Measurements from ENCODE around the gene KCNH4. TPM values are rescaled to one million over a fixed set of nuclear protein-coding genes. Genes with fewer than 3 reads are reported as not detected.
"Not testable (repeated sequence)": the region's sequence is repeated elsewhere in the genome, so short reads cannot be mapped to it uniquely, and the experiment has no call there.

The KCNH4 gene
- total RNA-seq, 1 donor from 2014 or later: 0.55 TPM

GRCh38 chr17:42197564-42198156, 16.7 kb upstream of the KCNH4 start:
- no peak for DNase-seq (ENCODE audit: low spot score)

GRCh38 chr17:42193969-42194899, 13.3 kb upstream of the KCNH4 start, which contains the start of gene GHDC:
TSS of gene GHDC (minus strand) at chr17:42194494. CDS start at chr17:42193581, 913 bp downstream.
- peak; percentile 93 for DNase-seq (ENCODE audit: low spot score)

GRCh38 chr17:42193216-42193968, 12.4 kb upstream of the KCNH4 start:
- no peak for DNase-seq (ENCODE audit: low spot score)

DNA sequence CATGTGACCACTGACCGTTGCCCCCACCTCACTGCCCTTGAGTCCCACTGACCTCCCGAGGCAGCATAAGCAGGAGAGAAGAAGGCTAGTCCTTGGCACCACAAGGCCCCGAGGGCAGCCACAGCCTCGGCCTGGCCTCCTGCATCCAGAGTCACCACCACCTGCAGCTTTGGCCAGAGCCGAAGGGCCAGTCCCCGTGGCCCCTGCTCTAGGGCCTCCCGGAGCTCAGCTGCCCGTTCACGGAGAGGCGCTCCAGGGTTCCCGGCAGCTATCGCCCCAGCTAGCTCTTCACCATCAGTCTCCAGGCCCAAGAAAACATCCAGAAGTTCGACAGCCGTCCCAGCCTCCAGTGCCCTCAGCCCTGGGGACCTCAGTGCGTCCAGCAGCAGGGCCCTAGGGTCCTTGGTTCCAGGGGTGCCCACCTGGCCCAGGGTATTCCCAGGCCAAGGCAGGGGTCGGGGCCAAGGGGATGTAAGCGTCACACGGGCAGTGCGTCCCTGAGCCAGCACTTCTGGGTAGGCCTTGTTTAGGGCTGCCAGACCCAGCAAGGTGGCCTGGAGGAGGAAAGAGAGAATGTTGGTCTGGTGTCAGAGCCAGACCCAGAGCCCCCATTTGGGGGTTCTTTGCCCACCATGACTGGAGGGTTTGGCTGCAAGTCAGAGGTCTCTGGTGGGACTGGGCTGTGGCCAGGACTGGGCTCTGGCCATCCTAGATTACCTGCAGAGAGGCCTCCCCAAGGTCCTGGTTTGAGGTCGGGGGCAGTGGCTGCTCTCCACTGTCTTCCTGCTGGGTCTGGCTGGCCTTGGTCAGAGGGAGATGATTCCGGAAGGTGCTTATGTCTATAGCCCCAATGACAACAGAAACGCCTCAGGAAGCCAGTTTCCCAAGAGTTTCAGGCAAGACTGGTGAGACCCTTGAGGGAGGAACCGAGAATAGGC, 11.5 kb upstream of the KCNH4 start:
- no peak for DNase-seq (ENCODE audit: low spot score)

GRCh38 chr17:42191275-42191608, 10.3 kb upstream of the KCNH4 start:
- no peak for DNase-seq (ENCODE audit: low spot score)

- no peak for DNase-seq (ENCODE audit: low spot score)
Observed at GRCh38 chr17:42190491-42191274, 9.7 kb upstream of the KCNH4 start.

GRCh38 chr17:42189651-42189965, 8.7 kb upstream of the KCNH4 start:
- DNase-seq (ENCODE audit: low spot score): no peak

GRCh38 chr17:42188749-42189650, 8.1 kb upstream of the KCNH4 start:
- DNase-seq (ENCODE audit: low spot score): no peak

- no peak for DNase-seq (ENCODE audit: low spot score)
Observed at GRCh38 chr17:42187833-42188232, 6.9 kb upstream of the KCNH4 start.

GRCh38 chr17:42186191-42186590, 5.2 kb upstream of the KCNH4 start:
- DNase-seq (ENCODE audit: low spot score): not testable (repeated sequence)

DNA sequence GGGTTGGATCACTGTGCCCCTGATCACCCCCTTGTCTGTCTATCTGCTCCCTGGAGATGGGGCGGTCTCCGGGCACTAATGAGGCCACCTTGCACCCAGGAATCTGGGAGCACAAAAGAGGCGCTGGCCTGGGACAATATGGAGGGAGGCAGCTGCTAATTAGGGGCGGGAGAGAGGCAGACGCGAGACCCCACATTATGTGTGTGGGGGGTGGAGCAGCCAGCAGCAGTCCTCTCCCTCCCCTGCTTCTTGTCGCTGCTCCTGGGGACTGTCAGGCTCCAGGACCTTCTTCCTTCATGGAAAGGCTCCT, 4.6 kb upstream of the KCNH4 start:
- no peak for DNase-seq (ENCODE audit: low spot score)

- DNase-seq (ENCODE audit: low spot score): no peak
Observed at GRCh38 chr17:42184713-42185620, 4.0 kb upstream of the KCNH4 start, which contains the start of gene HCRT. TSS of gene HCRT (minus strand) at chr17:42185452. CDS start at chr17:42185365, 87 bp downstream.

- peak; percentile 95 for DNase-seq (ENCODE audit: low spot score)
Observed at GRCh38 chr17:42183741-42184711, 3.1 kb upstream of the KCNH4 start.

GRCh38 chr17:42182927-42183734, 2.2 kb upstream of the KCNH4 start:
- DNase-seq (ENCODE audit: low spot score): no peak

DNA sequence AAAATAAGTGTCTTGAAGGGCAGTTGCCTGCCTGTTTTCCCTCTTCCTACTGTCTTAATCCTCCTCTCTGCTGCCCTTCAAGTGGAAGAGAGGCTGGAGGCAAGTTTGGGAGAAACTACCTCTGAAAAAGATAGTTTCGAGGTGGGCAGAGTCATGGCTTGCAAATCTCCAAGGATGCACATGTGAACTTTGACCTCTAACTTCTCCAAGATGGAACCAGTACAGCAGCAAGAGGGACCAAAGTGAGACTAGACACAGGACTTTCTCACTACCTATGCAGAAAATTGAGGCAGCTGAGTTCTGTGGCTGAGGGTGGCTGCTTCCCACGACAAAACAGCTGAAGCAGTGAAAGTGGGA, 887 bp upstream of the KCNH4 start:
- no peak for DNase-seq (ENCODE audit: low spot score)

- DNase-seq (ENCODE audit: low spot score): no peak
Observed at GRCh38 chr17:42180411-42180921, 476 bp downstream of the KCNH4 start.

All from mesenteric fat pad (tissue), 1 donor.